NCI-H748 (cell line): ENCODE results near the gene TP63.
"Not testable (repeated sequence)": the region's sequence is repeated elsewhere in the genome, so short reads cannot be mapped to it uniquely, and the experiment has no call there.

Source experiments
- DNase-seq: peaks from one replicate; lab custom pipeline; 2025; ENCODE audit not compliant: unreplicated experiment; lab: John Stamatoyannopoulos, UW

The TP63 gene

GRCh38 chr3:189720736-189721417 is 89.7 kb downstream of the TP63 start:
- DNase-seq: peak; percentile 65

GRCh38 chr3:189721873-189722665 is 90.9 kb downstream of the TP63 start:
- DNase-seq: no peak

GRCh38 chr3:189724356-189724755 is 93.2 kb downstream of the TP63 start:
- DNase-seq: peak; percentile 54

- DNase-seq: no peak
These were observed 95.1 kb downstream of the TP63 start for GRCh38 chr3:189726277-189726676.

GRCh38 chr3:189727158-189727557 is 96.0 kb downstream of the TP63 start:
- no peak for DNase-seq

GRCh38 chr3:189727898-189728297 is 96.7 kb downstream of the TP63 start:
- no peak for DNase-seq

- DNase-seq: no peak
These were observed 97.7 kb downstream of the TP63 start for GRCh38 chr3:189728915-189729314.

- DNase-seq: no peak
These were observed 102.9 kb downstream of the TP63 start for GRCh38 chr3:189734061-189734460.

- no peak for DNase-seq
These were observed 104.7 kb downstream of the TP63 start for GRCh38 chr3:189735913-189736312.

- no peak for DNase-seq
These were observed 105.9 kb downstream of the TP63 start for GRCh38 chr3:189737071-189737470.

GRCh38 chr3:189737619-189738018 is 106.4 kb downstream of the TP63 start:
- DNase-seq: no peak

- no peak for DNase-seq
These were observed 108.2 kb downstream of the TP63 start for GRCh38 chr3:189739378-189739777.

- no peak for DNase-seq
These were observed 109.0 kb downstream of the TP63 start for GRCh38 chr3:189740156-189740555.

GRCh38 chr3:189744235-189744634 is 113.0 kb downstream of the TP63 start:
- no peak for DNase-seq

GRCh38 chr3:189745622-189746021 is 114.4 kb downstream of the TP63 start:
- peak; percentile 9 for DNase-seq

GRCh38 chr3:189748046-189748445 is 116.9 kb downstream of the TP63 start:
- no peak for DNase-seq

GRCh38 chr3:189750972-189751371 is 119.8 kb downstream of the TP63 start:
- not testable (repeated sequence) for DNase-seq

GRCh38 chr3:189754356-189754755 is 123.2 kb downstream of the TP63 start:
- no peak for DNase-seq

GRCh38 chr3:189756582-189757078 is 125.4 kb downstream of the TP63 start:
- DNase-seq: peak; percentile 16

GRCh38 chr3:189758186-189758585 is 127.0 kb downstream of the TP63 start:
- no peak for DNase-seq

- no peak for DNase-seq
These were observed 135.2 kb downstream of the TP63 start for GRCh38 chr3:189766416-189766815.

- DNase-seq: peak; percentile 23
These were observed 140.8 kb downstream of the TP63 start for GRCh38 chr3:189771842-189772450.
